Vagina (tissue), 2 donors: ENCODE measurements around the gene SIGLEC1.

ENCODE experiments used
- CTCF ChIP-seq, 3 experiments: fragments of 450-650 bp in 2 of 3; fragments of 200-600 bp in 1 of 3; sonication (generic) in 1 of 3; IDR thresholded peaks; one replicate each; pipeline ENCODE4 v1.5.1; 2017 to 2019; ENCODE audit warnings: antibody characterized with exemption in 3 of 3, mild to moderate bottlenecking in 2 of 3, moderate library complexity in 2 of 3
- POLR2A ChIP-seq, 2 donors: fragments of 450-650 bp; IDR thresholded peaks; one replicate each; pipeline ENCODE4 v1.6.1; 2017; ENCODE audit warnings: antibody characterized with exemption in 2 of 2, mild to moderate bottlenecking in 2 of 2, moderate library complexity in 2 of 2
- POLR2AphosphoS5 ChIP-seq, 2 donors: sonication (generic); formaldehyde crosslinking; IDR thresholded peaks; one replicate each; pipeline ENCODE4 v1.9.0; 2017; ENCODE audit warnings: antibody characterized with exemption in 2 of 2, mild to moderate bottlenecking in 2 of 2, low read depth in 1 of 2; ENCODE audit not compliant: insufficient read depth in 1 of 2

- TF ChIP-seq POLR2A (IDR thresholded peaks at IDR 0.05): no peak
- no peak for TF ChIP-seq CTCF (IDR thresholded peaks at IDR 0.05)
- TF ChIP-seq POLR2AphosphoS5 (IDR thresholded peaks at IDR 0.05; ENCODE audit: insufficient read depth in 1 of 2, low read depth in 1 of 2): no peak
These were observed 39.0 kb downstream of the SIGLEC1 start for GRCh38 chr20:3673221-3674070.
